H54 (cell line): ENCODE results near the gene TIMP2.

Experiments
- DNase-seq: peaks from one replicate; pipeline ENCODE4 v3.0.0; 2011; ENCODE audit warnings: low spot score, mixed read lengths; ENCODE audit not compliant: insufficient read length
- FAIRE-seq: peaks from 3 replicates; lab custom pipeline; 2011; peaks lifted over from hg19 to GRCh38; lab: Jason Lieb, UNC
- POLR2A ChIP-seq: IDR thresholded peaks from 2 replicates; pipeline ENCODE4 v1.6.1; 2011; ENCODE audit warnings: low read depth, mild to moderate bottlenecking, low read length

TIMP2 gene, protein sequence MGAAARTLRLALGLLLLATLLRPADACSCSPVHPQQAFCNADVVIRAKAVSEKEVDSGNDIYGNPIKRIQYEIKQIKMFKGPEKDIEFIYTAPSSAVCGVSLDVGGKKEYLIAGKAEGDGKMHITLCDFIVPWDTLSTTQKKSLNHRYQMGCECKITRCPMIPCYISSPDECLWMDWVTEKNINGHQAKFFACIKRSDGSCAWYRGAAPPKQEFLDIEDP

DNA sequence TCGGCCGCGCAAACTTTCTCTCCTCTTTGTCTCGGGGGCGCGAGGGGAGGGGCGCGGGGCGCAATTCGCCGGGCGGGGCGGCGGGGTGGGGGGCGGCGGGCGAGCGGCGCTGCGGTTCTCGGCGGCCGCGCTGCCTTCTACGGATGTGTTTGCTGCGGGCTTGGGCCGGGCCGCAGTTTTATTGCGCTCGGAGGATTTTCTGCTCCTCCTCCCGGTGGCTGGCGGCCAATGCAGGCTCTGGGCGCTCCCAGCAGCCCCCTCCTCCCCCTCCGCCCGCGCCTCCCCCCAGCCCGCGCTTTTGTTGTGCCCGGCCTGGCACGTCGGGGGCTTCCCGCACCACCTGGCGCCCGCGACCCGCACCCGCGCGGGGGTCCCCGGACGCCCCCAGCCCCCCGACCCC is at the start of gene TIMP2:
Gene TIMP2 (minus strand): TSS at position 154 of the 400 bp plus-strand sequence. CDS start 299 bp downstream, outside the sequence.
- FAIRE-seq (no peak), DNase-seq (peak; percentile 75)
- TF ChIP-seq POLR2A: peak; percentile 89

DNA sequence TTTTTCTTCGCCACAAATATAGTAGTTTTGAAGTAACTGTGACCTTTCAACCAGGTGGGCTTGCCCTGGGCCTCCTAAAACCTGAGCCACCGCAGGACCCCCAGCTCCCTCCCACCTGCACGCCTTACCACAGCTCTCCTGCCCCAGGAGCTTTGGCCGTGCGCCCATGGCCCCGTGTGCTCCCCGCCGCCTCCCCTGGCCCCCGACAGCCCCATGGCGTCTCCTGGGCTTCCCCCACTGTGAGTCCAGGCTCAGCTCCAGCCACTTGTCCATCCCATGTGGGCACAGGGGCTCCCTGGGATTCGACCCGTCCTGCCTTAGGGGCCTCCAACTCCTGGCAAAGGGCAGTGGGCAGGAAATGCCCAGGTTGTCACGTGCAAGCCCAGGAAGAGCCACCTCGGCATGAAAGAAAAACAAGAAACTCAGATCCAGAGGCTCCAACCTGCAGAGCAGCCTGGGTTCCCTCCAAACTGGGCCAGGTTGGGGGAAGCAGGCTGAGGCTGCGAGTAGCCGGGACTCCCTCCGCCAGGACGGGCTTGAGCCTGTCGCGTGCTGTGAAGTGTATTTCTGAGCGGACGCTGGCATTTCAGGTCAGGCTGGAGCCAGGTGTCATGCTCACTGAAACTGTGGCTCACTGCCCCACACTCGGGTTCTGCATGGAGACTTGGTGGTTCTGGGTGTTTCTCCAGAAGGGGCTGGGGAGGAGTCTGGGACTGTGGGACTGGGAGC is 48.8 kb upstream of the TIMP2 start:
- FAIRE-seq (no peak), DNase-seq (no peak)
- no peak for TF ChIP-seq POLR2A

GRCh38 chr17:78973196-78973595 is 48.0 kb upstream of the TIMP2 start:
- TF ChIP-seq POLR2A: no peak
- no peak for FAIRE-seq
- DNase-seq: no peak

- FAIRE-seq (no peak), DNase-seq (no peak)
- TF ChIP-seq POLR2A: no peak; the same call in 1 of the 2 replicates
Observed at GRCh38 chr17:78972507-78973105, 47.4 kb upstream of the TIMP2 start.

DNA sequence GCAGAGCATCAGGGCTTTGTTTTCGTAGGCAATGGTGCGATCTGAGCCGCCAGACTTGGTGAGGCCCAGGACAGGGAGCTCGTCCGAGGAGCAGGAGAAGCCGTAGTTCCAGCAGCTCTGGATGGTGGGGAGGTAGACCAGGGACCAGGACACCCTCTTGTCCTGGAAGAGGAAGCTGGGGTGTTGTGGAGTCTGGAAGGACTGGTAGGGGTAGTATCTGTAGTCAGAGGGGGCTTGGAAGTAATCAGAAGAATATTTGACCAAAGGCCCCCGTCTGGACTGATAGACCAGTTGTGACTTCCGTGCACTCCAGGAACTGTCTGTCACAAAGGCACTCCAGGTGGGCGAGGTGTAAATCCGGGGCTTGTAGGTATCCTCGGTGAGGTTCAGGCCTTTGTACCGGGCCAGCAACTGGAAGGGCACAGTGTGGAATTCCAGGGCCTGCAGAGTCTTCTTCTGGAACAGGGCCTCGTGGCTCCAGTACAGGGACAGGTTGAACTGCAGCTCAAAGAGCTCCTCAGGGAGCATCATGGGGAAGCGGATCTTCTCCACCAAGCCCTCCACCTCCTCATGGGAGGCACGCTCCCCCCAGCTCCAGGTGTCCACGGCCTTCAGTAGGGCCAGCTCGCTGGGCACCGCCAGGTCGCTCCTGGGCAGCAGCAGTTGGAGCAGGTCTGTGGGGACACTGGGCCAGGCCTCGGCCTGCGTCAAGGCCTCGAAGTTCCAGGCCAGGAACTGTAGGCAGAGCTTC is 46.7 kb upstream of the TIMP2 start:
- DNase-seq (no peak), FAIRE-seq (no peak)
- no peak for TF ChIP-seq POLR2A

DNA sequence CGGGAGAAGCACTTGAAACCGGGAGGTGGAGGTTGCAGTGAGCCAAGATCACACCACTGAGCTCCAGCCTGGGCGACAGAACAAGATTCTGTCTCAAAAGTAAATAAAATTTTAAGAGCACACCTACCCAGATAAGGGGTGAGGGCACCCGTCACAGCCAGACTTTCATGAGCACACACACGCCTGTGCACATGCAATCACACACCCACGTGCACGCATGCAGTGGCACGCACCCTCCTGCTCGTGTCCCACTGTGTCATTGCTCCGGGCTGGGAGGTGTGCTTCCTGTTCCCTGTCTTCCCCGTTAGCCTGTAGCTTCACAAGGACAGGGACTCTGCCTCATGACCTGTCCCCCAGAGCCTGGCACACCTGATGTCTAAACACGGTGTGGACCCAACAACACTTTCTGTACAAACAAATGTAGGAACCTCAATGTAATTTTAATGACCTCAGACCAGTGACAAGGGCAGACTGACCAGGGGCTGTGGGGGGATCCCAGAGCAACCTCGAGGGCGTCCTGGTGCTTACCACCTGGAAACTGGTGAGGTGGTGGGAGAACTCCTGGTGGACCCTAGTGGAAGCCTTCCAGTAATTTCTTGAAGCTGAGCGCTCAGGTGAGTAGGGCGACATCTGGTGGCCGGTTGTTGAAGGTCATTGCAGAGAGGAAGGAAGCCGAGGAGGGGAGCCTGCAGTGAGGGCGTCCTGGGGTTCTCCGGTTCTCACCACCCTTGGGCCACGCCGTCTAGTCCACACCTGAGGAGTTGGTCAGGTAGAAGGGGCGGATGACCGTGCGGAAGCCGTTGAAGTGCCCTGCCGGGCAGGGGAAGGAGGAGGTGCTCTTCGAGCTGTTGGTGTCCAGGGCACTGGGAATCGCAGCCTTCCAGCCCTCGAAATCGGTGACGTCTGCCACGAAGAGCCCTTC is 45.9 kb upstream of the TIMP2 start:
- peak; percentile 21; the same call in 1 of the 2 replicates for TF ChIP-seq POLR2A
- peak; percentile 66 for DNase-seq
- no peak for FAIRE-seq

- FAIRE-seq (no peak), DNase-seq (no peak)
- no peak for TF ChIP-seq POLR2A
Observed at GRCh38 chr17:78969865-78970264, 44.7 kb upstream of the TIMP2 start.

DNA sequence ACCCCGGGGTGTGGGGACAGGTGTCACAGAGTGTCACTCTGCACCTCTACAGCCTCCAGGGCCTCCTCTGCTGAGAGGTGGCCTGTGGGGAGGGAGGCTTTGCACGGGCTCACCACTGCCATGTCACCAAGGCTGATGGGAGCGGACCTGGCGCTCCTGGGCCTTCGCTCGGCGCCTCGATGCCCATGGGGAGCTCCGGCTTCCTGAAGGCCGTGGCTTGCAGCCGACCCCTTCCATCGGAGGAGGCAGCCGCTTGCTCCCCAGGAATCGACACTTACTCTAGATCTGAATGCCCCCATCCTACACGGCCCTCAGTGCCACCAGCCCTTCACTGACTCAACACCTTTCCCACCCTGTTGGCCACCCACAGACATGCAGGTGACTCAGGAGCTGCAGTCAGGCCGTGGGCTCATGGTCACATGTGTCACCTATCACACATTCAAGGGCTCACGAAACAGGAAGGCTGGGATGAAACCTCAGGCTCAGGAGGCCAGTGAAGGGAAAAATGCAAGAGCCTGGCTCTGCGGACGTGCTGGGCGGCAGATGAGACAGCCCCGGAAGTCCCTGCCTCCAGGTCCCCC is 42.7 kb upstream of the TIMP2 start:
- FAIRE-seq (no peak), DNase-seq (no peak)
- no peak for TF ChIP-seq POLR2A

- DNase-seq (no peak), FAIRE-seq (no peak)
- TF ChIP-seq POLR2A: no peak
Observed at GRCh38 chr17:78966910-78967600, 41.9 kb upstream of the TIMP2 start.

DNA sequence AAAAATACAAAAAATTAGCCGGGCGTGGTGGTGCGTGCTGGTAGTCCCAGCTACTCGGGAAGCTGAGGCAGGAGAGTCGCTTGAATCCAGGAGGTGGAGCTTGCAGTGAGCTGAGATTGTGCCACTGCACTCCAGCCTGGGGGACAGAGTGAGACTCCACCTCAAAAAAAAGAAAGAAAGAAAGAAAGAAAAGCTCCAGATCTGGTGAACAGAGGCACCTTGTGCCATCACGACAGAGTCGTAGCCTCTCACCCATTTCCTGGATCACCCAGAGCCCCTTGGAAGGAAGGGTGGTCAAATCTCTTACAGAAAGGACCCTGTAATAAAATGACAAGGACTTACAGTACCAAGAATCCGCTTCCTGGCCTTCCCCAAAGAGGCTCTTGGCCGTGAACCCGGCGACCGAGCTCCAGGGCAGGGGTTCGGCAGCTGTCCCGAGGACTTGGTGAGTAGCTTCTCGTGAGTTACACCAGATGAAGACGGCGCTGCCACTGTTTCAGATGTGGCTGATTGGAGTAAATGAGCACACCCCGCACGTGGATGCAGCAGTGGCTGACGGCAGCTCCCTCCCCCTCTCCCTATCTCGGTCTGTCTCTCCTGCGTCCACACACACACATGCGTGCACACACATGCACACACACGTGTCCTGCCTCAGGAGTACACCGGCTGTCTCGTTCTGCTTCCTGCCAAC is 41.1 kb upstream of the TIMP2 start:
- no peak for DNase-seq
- FAIRE-seq: no peak
- no peak for TF ChIP-seq POLR2A

GRCh38 chr17:78965491-78965924 is 40.3 kb upstream of the TIMP2 start:
- FAIRE-seq (no peak), DNase-seq (no peak)
- TF ChIP-seq POLR2A: no peak
